GM21717 (cell line): ENCODE measurements around the gene CTSF.
"Not testable (repeated sequence)": the region's sequence is repeated elsewhere in the genome, so short reads cannot be mapped to it uniquely, and the experiment has no call there.

ENCODE experiments used
- ATAC-seq: cut with Tn5 transposase; IDR thresholded peaks from one replicate; pipeline ENCODE4 v1.9.1; 2021; ENCODE audit warnings: mild to moderate bottlenecking, moderate library complexity; ENCODE audit not compliant: unreplicated experiment

Gene CTSF

DNA sequence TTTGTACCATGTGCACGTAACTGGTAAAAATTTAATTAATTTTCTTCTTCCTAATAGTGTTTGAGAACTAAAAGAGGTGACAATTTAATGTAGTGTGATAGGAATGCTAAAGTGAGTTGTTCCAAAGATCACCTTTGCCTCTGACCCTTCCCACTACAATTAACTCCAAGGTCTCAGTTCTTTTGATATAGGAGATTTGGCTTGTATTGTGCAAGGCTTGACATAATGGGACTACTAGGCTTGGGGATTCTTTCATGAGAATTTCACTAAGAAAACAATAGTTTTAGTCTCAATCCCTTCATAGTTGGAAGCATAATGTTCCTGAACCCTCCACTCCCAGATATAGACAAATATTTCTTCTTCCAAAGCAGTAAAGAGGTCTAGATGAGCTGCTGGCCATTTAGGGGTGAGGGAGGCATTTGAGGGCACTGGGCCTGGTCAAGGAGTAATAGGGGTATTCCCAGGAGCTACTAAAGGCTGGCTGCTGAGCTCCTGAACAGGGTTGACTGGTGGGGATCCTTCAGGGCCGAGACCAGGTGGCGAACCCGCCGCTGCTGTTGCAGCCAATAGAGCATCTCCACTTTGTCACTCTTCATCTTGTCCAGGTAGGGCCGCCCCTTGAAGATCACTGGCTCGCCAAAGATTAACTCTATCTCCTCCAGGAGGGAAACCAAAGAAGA is 21.7 kb upstream of the CTSF start:
- ATAC-seq, result no peak

GRCh38 chr11:66589315-66589714 is 20.9 kb upstream of the CTSF start:
- not testable (repeated sequence) for ATAC-seq

- ATAC-seq, result no peak
Measured at GRCh38 chr11:66586136-66586535, 17.7 kb upstream of the CTSF start.

DNA sequence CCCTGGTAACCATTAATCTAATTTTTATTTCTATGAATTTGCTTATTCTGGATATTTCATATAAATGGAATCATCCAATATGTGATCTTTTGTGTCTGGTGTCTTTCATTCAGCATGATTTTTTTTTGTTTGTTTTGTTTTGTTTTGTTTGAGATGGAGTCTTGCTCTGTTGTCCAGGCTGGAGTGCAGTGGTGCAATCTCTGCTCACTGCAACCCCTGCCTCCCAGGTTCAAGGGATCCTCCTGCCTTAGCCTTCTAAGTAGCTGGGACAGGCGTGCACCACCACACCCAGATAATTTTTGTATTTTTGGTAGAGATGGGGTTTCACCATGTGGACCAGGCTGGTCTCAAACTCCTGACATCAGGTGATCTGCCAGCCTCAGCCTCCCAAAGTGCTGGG is 17.0 kb upstream of the CTSF start:
- ATAC-seq, result not testable (repeated sequence)

GRCh38 chr11:66582565-66583147 is 14.2 kb upstream of the CTSF start:
- ATAC-seq, result not testable (repeated sequence)

GRCh38 chr11:66581261-66581660 is 12.9 kb upstream of the CTSF start:
- ATAC-seq, result no peak

DNA sequence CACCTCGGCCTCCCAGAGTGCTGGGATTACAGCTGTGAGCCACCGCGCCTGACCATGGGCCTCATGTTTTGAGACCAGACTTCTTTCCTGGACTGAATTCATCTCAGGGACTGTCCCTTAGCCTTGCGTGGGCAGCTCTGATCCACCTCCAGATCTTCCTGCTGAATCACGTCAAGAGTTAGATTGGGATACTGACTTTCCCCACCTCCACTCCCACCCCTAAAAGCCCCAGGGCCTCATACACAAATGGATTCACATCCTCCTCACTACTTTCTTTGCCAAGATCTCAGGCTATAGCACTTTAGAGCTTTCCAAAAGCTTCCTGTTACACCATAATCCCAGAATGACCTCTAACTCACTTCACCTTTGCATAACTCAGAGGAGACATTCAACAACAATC is 12.4 kb upstream of the CTSF start:
- ATAC-seq, result no peak

DNA sequence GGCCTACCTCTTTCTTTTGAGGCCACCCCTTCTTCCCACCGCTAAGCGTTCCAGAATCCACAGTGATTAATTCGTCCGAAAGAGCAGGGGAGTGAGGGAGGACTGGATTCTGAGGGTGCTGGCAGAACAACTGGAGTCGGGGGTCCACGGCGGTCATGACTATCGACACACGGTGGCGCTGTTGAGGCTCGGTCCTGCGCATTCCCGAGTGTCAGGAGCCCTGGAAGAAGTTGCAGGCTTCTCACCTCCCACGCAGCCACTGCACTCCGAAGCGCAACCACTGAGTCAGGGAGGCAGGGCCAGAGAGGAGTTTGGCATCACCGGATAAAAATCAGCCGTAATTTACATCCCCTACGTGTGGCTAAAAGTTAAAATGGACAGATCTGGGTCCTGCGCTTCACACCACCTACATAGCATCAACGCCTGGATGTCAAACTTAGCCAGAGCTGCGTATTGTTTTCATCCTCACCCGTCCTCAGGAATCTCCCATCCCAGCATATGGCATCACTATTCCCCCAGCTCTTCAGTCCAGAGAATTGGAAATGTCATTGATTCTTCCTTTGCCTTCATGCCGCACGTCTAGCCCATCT is 10.7 kb upstream of the CTSF start:
- no peak for ATAC-seq

GRCh38 chr11:66570850-66571180 is 2.4 kb upstream of the CTSF start:
- no peak for ATAC-seq

GRCh38 chr11:66570079-66570849 is 1.9 kb upstream of the CTSF start:
- ATAC-seq, result no peak

GRCh38 chr11:66569076-66569475 is 670 bp upstream of the CTSF start:
- ATAC-seq, result no peak

DNA sequence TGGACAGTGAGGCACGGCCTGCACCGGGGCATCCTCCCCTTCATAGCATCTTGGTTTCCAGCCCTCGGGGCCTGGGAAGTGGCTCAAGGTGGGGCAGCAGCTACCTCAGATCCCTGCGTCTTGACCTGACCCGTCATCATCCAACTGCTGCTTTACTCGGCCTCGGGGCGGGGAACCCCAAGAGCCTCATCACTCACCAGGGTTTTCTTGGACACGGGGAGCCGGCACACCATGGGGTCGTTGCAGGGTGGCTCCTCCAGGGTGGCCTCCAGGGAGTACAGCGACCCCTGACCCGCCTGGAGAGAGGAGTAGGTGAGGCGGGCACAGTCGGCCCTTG is 651 bp downstream of the CTSF start:
- ATAC-seq, result no peak

- no peak for ATAC-seq
Measured at GRCh38 chr11:66566221-66566620, 2.2 kb downstream of the CTSF start.

DNA sequence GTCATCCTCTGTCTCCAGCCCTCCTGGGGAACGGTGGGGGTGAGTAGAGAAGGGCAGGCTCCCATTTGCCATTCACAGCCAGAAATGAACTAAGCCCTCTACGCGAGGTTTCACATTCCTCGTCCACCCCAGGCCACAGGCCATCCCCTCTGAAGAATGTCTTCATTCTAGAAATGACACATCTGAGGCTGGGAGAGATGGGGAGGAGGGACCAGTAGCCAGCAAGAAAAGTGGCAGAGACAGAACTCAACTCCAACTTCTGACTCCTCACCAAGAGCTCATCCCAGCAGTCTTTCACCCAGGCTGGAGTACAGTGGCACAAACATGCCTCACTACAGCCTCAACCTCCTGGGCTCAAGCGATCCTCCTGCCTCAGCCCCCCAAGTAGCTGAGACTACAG is 3.4 kb downstream of the CTSF start:
- ATAC-seq, result no peak

DNA sequence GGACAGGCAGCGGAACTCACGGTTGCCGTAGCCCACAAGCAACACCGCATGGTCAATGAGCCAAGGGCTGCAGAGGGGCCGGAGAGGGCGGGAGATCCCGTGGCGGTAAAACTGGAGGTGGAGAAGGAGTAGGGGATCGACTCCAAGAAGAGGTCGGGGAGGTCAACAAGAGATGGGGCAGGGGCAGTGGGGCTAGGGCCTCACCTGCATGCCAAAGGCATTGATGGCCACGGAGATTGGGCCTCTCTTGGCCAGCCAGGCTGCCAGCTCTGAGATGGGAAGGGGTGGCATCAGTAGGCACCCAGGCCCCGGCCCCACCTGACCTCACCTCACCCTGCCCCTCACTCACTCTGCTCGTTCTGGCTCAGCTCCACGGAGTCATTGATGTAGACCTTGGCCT is 3.9 kb downstream of the CTSF start:
- no peak for ATAC-seq

DNA sequence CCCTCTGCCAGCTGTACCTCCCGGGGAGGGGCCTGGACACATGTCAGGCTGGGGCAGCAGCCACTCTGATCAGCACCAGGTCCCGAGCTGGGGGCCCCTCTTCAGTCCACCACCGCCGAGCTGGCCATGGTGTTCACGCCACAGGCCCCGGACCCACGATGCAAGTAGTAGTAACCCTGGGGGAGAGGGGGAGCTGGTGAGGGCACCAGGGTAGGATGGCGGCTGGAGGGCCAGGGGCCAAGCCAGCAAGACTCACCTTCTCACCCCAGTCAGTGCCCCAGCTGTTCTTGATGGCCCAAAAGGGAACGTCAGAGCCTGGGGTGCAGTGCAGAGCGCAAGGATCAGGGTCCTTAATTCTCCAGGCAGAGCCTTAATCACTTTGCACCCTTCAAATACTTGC is 4.6 kb downstream of the CTSF start:
- no peak for ATAC-seq

- no peak for ATAC-seq
Measured at GRCh38 chr11:66562907-66563583, 5.4 kb downstream of the CTSF start.

DNA sequence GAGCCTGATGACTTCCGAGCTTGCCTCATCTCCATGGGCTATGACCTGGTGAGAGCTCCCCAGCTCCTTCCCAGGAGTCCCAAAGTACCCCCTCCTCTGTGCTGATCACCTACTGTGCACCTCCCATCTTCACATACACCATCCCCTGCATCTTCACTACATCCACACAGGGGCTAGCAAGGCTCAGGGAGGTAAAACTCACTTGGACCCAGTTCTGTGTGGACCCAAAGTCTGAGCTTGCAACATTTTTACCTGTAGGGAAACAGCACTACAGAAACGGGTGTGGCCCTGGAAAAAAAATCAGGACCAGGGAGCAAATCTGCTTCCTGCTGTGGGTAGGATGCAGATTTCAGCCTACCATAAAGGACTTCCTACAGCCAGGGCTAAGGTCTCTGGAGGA is 6.1 kb downstream of the CTSF start:
- no peak for ATAC-seq

DNA sequence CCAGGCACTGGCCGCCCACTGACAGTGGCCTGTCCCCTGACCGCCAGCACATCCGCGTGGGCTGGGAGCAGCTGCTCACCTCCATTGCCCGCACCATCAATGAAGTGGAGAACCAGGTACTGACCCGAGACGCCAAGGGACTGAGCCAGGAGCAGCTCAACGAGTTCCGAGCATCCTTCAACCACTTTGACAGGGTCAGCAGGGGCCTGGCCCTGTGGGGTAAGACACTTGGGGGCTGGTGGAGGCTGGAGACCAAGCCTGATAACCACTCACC is 6.5 kb downstream of the CTSF start:
- no peak for ATAC-seq

GRCh38 chr11:66561178-66561974 is 7.0 kb downstream of the CTSF start:
- ATAC-seq, result no peak
